Measurements from ENCODE around the gene ETNK2. TPM values are rescaled to one million over a fixed set of nuclear protein-coding genes. Genes with fewer than 3 reads are reported as not detected.

ETNK2 gene
- total RNA-seq, 1 donor from 2014 or later = 8.2 TPM

- H3K27me3 Mint-ChIP-seq (ENCODE audit: low read depth, unreplicated experiment) = peaks cover 35% of the 10 kb centered on the region
- H3K9me3 ChIP-seq (ENCODE audit: insufficient read depth, low read depth, low read length) = no peaks in the 10 kb centered on the region
- H3K4me1 Mint-ChIP-seq (ENCODE audit: low read depth, unreplicated experiment) = peaks cover 34% of the 10 kb centered on the region
- no peak for TF ChIP-seq CTCF (IDR thresholded peaks at IDR 0.05; ENCODE audit: insufficient read depth, low read depth, low read length)
- TF ChIP-seq EZH2 (IDR thresholded peaks at IDR 0.05; ENCODE audit: insufficient read depth, low read length) = no peak
- no peak overlapping the region for H2AFZ ChIP-seq (ENCODE audit: low read depth, low read length)
- no peaks in the 10 kb centered on the region for H4K20me1 ChIP-seq (ENCODE audit: insufficient read depth, low read length)
- no peak for FAIRE-seq
- H3K9me3 Mint-ChIP-seq (ENCODE audit: unreplicated experiment) = peaks cover 3% of the 10 kb centered on the region
- no peak overlapping the region for H3K27ac ChIP-seq (ENCODE audit: low read depth, low read length)
- no peaks in the 10 kb centered on the region for H3K36me3 ChIP-seq (ENCODE audit: insufficient read depth, low read length)
- no peak overlapping the region for H3K4me3 ChIP-seq (ENCODE audit: insufficient read depth, low read depth, low read length)
- H3K27ac Mint-ChIP-seq (ENCODE audit: unreplicated experiment) = no peak overlapping the region
- peaks cover 4% of the 10 kb centered on the region for H3K27me3 ChIP-seq (ENCODE audit: insufficient read depth, low read length)
- H3K4me2 ChIP-seq (ENCODE audit: low read length) = no peak overlapping the region
- H3K36me3 Mint-ChIP-seq (ENCODE audit: low read depth, unreplicated experiment) = peaks cover 2% of the 10 kb centered on the region
- no peak overlapping the region for H3K4me3 Mint-ChIP-seq (ENCODE audit: unreplicated experiment)
- DNase-seq (ENCODE audit: low read depth) = no peak
- H3K4me1 ChIP-seq (ENCODE audit: insufficient read depth, low read length) = peaks cover 32% of the 10 kb centered on the region
- H3K79me2 ChIP-seq (ENCODE audit: insufficient read depth, low read length) = no peaks in the 10 kb centered on the region
- H3K9ac ChIP-seq (ENCODE audit: low read length) = no peak overlapping the region
These were observed 42.2 kb upstream of the ETNK2 start for GRCh38 chr1:204194080-204194479.

GRCh38 chr1:204192589-204193352 is 40.9 kb upstream of the ETNK2 start:
- no peak overlapping the region for H3K27ac Mint-ChIP-seq (ENCODE audit: unreplicated experiment)
- Histone ChIP-seq H3K4me2 (ENCODE audit: low read length) (no peak overlapping the region), H3K79me2 (ENCODE audit: insufficient read depth, low read length) (no peaks in the 10 kb centered on the region), H3K36me3 (ENCODE audit: insufficient read depth, low read length) (no peaks in the 10 kb centered on the region), H2AFZ (ENCODE audit: low read depth, low read length) (no peak overlapping the region), H3K9me3 (ENCODE audit: insufficient read depth, low read depth, low read length) (no peaks in the 10 kb centered on the region), H3K9ac (ENCODE audit: low read length) (no peak overlapping the region), H3K27me3 (ENCODE audit: insufficient read depth, low read length) (peaks cover 5% of the 10 kb centered on the region), H3K4me1 (ENCODE audit: insufficient read depth, low read length) (peaks cover 19% of the 10 kb centered on the region), H3K4me3 (ENCODE audit: insufficient read depth, low read depth, low read length) (no peak overlapping the region), H4K20me1 (ENCODE audit: insufficient read depth, low read length) (no peaks in the 10 kb centered on the region), H3K27ac (ENCODE audit: low read depth, low read length) (no peak overlapping the region)
- TF ChIP-seq CTCF (IDR thresholded peaks at IDR 0.05; ENCODE audit: insufficient read depth, low read depth, low read length) = no peak
- TF ChIP-seq EZH2 (IDR thresholded peaks at IDR 0.05; ENCODE audit: insufficient read depth, low read length) = no peak
- peaks cover 3% of the 10 kb centered on the region for H3K9me3 Mint-ChIP-seq (ENCODE audit: unreplicated experiment)
- FAIRE-seq (no peak), DNase-seq (ENCODE audit: low read depth) (peak; percentile 47)
- H3K4me3 Mint-ChIP-seq (ENCODE audit: unreplicated experiment) = peak overlapping the region; percentile 43
- peaks cover 48% of the 10 kb centered on the region for H3K27me3 Mint-ChIP-seq (ENCODE audit: low read depth, unreplicated experiment)
- H3K4me1 Mint-ChIP-seq (ENCODE audit: low read depth, unreplicated experiment) = peaks cover 25% of the 10 kb centered on the region
- no peaks in the 10 kb centered on the region for H3K36me3 Mint-ChIP-seq (ENCODE audit: low read depth, unreplicated experiment)

- Histone ChIP-seq H3K9me3 (ENCODE audit: insufficient read depth, low read depth, low read length) (no peaks in the 10 kb centered on the region), H3K27me3 (ENCODE audit: insufficient read depth, low read length) (peaks cover 7% of the 10 kb centered on the region), H2AFZ (ENCODE audit: low read depth, low read length) (no peak overlapping the region), H3K36me3 (ENCODE audit: insufficient read depth, low read length) (no peaks in the 10 kb centered on the region), H3K4me2 (ENCODE audit: low read length) (no peak overlapping the region), H3K27ac (ENCODE audit: low read depth, low read length) (no peak overlapping the region), H3K9ac (ENCODE audit: low read length) (no peak overlapping the region), H3K79me2 (ENCODE audit: insufficient read depth, low read length) (no peaks in the 10 kb centered on the region), H4K20me1 (ENCODE audit: insufficient read depth, low read length) (no peaks in the 10 kb centered on the region), H3K4me3 (ENCODE audit: insufficient read depth, low read depth, low read length) (no peak overlapping the region), H3K4me1 (ENCODE audit: insufficient read depth, low read length) (peaks cover 19% of the 10 kb centered on the region)
- H3K9me3 Mint-ChIP-seq (ENCODE audit: unreplicated experiment) = peaks cover 3% of the 10 kb centered on the region
- H3K4me1 Mint-ChIP-seq (ENCODE audit: low read depth, unreplicated experiment) = peaks cover 25% of the 10 kb centered on the region
- no peak for DNase-seq (ENCODE audit: low read depth)
- H3K27ac Mint-ChIP-seq (ENCODE audit: unreplicated experiment) = no peak overlapping the region
- H3K4me3 Mint-ChIP-seq (ENCODE audit: unreplicated experiment) = no peak overlapping the region
- no peak for FAIRE-seq
- TF ChIP-seq CTCF (IDR thresholded peaks at IDR 0.05; ENCODE audit: insufficient read depth, low read depth, low read length) = no peak
- no peak for TF ChIP-seq EZH2 (IDR thresholded peaks at IDR 0.05; ENCODE audit: insufficient read depth, low read length)
- peaks cover 55% of the 10 kb centered on the region for H3K27me3 Mint-ChIP-seq (ENCODE audit: low read depth, unreplicated experiment)
- H3K36me3 Mint-ChIP-seq (ENCODE audit: low read depth, unreplicated experiment) = no peaks in the 10 kb centered on the region
These were observed 40.2 kb upstream of the ETNK2 start for GRCh38 chr1:204192046-204192445.
